Hepatocyte (in vitro differentiated cells): ENCODE data around the gene CLSTN1. TPM values are rescaled to one million over a fixed set of nuclear protein-coding genes. Genes with fewer than 3 reads are reported as not detected.

Experiments used
- DNase-seq: peaks from one replicate; pipeline ENCODE4 v3.0.0-alpha.2; 2016; ENCODE audit warnings: low spot score
- H2AFZ ChIP-seq: fragments of 200-600 bp; sonication (generic); 2 replicates; pipeline ENCODE4 v1.6.0; 2016; ENCODE audit warnings: antibody characterized with exemption, mild to moderate bottlenecking
- H3K27ac ChIP-seq: fragments of 200-600 bp; sonication (generic); 2 replicates; pipeline ENCODE4 v1.5.1; 2016; ENCODE audit warnings: mild to moderate bottlenecking
- H3K27me3 ChIP-seq: fragments of 200-600 bp; sonication (generic); 2 replicates; pipeline ENCODE4 v1.6.1; 2016
- H3K36me3 ChIP-seq: fragments of 200-600 bp; sonication (generic); replicated peaks from 2 replicates; pipeline ENCODE4 v1.5.1; 2016; ENCODE audit warnings: low read depth; ENCODE audit not compliant: insufficient read depth
- H3K4me1 ChIP-seq: fragments of 200-600 bp; sonication (generic); 2 replicates; pipeline ENCODE4 v1.5.1; 2016; ENCODE audit warnings: mild to moderate bottlenecking, moderate library complexity; ENCODE audit not compliant: insufficient read depth
- H3K4me2 ChIP-seq: fragments of 200-600 bp; sonication (generic); 2 replicates; pipeline ENCODE4 v1.6.0; 2016
- H3K4me3 ChIP-seq: fragments of 200-600 bp; sonication (generic); 2 replicates; pipeline ENCODE4 v1.5.1; 2016; ENCODE audit warnings: mild to moderate bottlenecking
- H3K79me2 ChIP-seq: fragments of 200-600 bp; sonication (generic); 2 replicates; pipeline ENCODE4 v1.6.0; 2017; ENCODE audit warnings: mild to moderate bottlenecking
- H3K9me2 ChIP-seq: fragments of 200-600 bp; sonication (generic); replicated peaks from 2 replicates; pipeline ENCODE4 v1.6.0; 2017; ENCODE audit warnings: mild to moderate bottlenecking; ENCODE audit not compliant: insufficient read depth
- H3K9me3 ChIP-seq: fragments of 200-600 bp; sonication (generic); 2 replicates; pipeline ENCODE4 v1.5.1; 2016; ENCODE audit warnings: low read depth, mild to moderate bottlenecking
- H4K20me1 ChIP-seq: fragments of 200-600 bp; sonication (generic); 2 replicates; pipeline ENCODE4 v1.6.0; 2016; ENCODE audit warnings: mild to moderate bottlenecking; ENCODE audit not compliant: insufficient read depth, poor library complexity, severe bottlenecking
- EZH2 ChIP-seq: fragments of 200-600 bp; sonication (generic); IDR thresholded peaks from 2 replicates; pipeline ENCODE4 v1.6.1; 2016; ENCODE audit warnings: antibody characterized with exemption, mild to moderate bottlenecking, borderline replicate concordance
- EZH2phosphoT487 ChIP-seq: fragments of 200-600 bp; sonication (generic); IDR thresholded peaks from one replicate; pipeline ENCODE4 v1.6.1; 2018; ENCODE audit warnings: antibody characterized with exemption, mild to moderate bottlenecking, low read depth, moderate library complexity; ENCODE audit not compliant: unreplicated experiment, severe bottlenecking
- WGBS: methylation state at CpG from one replicate; pipeline ENCODE4 v1.1.6; 2016; ENCODE audit warnings: low lambda C conversion rate; ENCODE audit errors: missing lambda C conversion rate; 5-methylcytosine and 5-hydroxymethylcytosine counted together
- polyA plus RNA-seq: library from polyadenylated mRNA; unstranded; fragments of >200 nt; fragmentation: Nextera tagmentation; extraction: Ambion mirVana; gene quantifications from 2 replicates; pipeline ENCODE4 v1.2.1, GENCODE V29; 2016
- total RNA-seq: library from RNA; depleted of rRNA; stranded (reverse); fragments of >200 nt; gene quantifications from 2 replicates; pipeline ENCODE4 v1.2.3, GENCODE V29; 2014
- TF ChIP-seq, protein P1 (sequence below): fragments of 200-600 bp; sonication (generic); IDR thresholded peaks from 2 replicates; pipeline ENCODE4 v1.5.1; 2016; ENCODE audit warnings: antibody characterized with exemption, mild to moderate bottlenecking; ENCODE audit not compliant: poor library complexity

Gene CLSTN1
- total and polyA plus RNA-seq, 2 experiments from 2014 or later, result 47.7 to 74.2 TPM

DNA sequence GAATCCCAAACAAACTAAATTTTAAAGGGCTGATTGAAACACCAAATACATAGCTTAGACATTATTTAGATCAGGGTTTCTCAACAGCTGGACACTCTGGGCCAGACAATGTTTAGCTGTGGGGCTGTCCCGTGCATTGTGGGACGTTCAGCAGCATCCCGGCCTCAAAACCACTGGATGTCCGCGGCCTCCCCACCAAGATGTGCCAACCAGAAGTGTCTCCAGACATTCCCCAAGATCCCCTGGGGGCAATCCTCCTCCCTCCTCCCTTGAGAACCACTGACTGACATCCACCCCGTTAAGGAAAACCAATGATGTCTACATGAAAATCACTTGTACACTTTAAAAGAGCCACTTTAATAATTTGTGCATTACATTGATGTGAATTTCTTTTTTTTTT lies 38.4 kb downstream of the CLSTN1 start:
- Histone ChIP-seq H3K4me3 (no peak overlapping the region), H3K27ac (no peak overlapping the region), H3K36me3 (no peaks in the 10 kb centered on the region), H3K79me2 (peaks cover 83% of the 10 kb centered on the region), H3K4me2 (no peak overlapping the region), H4K20me1 (peaks cover 11% of the 10 kb centered on the region), H3K9me3 (no peaks in the 10 kb centered on the region), H3K9me2 (no peaks in the 10 kb centered on the region), H3K4me1 (no peaks in the 10 kb centered on the region), H3K27me3 (no peaks in the 10 kb centered on the region), H2AFZ (no peak overlapping the region)
- DNase-seq, result no peak
- 75% methylated on average over 6 of the region's 6 CpGs for WGBS
- TF ChIP-seq EZH2phosphoT487 (no peak), EZH2 (no peak)
- TF ChIP-seq, protein P1, sequence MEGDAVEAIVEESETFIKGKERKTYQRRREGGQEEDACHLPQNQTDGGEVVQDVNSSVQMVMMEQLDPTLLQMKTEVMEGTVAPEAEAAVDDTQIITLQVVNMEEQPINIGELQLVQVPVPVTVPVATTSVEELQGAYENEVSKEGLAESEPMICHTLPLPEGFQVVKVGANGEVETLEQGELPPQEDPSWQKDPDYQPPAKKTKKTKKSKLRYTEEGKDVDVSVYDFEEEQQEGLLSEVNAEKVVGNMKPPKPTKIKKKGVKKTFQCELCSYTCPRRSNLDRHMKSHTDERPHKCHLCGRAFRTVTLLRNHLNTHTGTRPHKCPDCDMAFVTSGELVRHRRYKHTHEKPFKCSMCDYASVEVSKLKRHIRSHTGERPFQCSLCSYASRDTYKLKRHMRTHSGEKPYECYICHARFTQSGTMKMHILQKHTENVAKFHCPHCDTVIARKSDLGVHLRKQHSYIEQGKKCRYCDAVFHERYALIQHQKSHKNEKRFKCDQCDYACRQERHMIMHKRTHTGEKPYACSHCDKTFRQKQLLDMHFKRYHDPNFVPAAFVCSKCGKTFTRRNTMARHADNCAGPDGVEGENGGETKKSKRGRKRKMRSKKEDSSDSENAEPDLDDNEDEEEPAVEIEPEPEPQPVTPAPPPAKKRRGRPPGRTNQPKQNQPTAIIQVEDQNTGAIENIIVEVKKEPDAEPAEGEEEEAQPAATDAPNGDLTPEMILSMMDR, result no peak

GRCh38 chr1:9784508-9785133 lies 39.1 kb downstream of the CLSTN1 start:
- DNase-seq, result peak; percentile 77
- 65% methylated on average over 3 of the region's 3 CpGs for WGBS
- H3K36me3 ChIP-seq, result no peaks in the 10 kb centered on the region
- H2AFZ ChIP-seq, result no peak overlapping the region
- H3K79me2 ChIP-seq, result peaks cover 83% of the 10 kb centered on the region
- TF ChIP-seq, protein P1, result peak; percentile 73
- TF ChIP-seq EZH2phosphoT487, result no peak
- no peaks in the 10 kb centered on the region for H3K9me3 ChIP-seq
- H3K9me2 ChIP-seq, result no peaks in the 10 kb centered on the region
- H4K20me1 ChIP-seq, result peaks cover 11% of the 10 kb centered on the region
- no peak overlapping the region for H3K4me2 ChIP-seq
- no peak overlapping the region for H3K27ac ChIP-seq
- no peak overlapping the region for H3K4me3 ChIP-seq
- no peaks in the 10 kb centered on the region for H3K4me1 ChIP-seq
- no peaks in the 10 kb centered on the region for H3K27me3 ChIP-seq

- no peak for TF ChIP-seq EZH2
- TF ChIP-seq EZH2phosphoT487, result no peak
- TF ChIP-seq, protein P1, result no peak
- Histone ChIP-seq H3K27me3 (no peaks in the 10 kb centered on the region), H4K20me1 (peaks cover 14% of the 10 kb centered on the region), H2AFZ (no peak overlapping the region), H3K4me2 (no peak overlapping the region), H3K4me1 (no peaks in the 10 kb centered on the region), H3K36me3 (no peaks in the 10 kb centered on the region), H3K79me2 (peaks cover 84% of the 10 kb centered on the region), H3K27ac (no peak overlapping the region), H3K4me3 (no peak overlapping the region), H3K9me2 (no peaks in the 10 kb centered on the region), H3K9me3 (no peaks in the 10 kb centered on the region)
- no peak for DNase-seq
- 97% methylated on average over 10 of the region's 10 CpGs for WGBS
These were observed 40.9 kb downstream of the CLSTN1 start for GRCh38 chr1:9782897-9783296.
